Central memory CD8-positive, alpha-beta T cell (primary cell): ENCODE results near the gene MSH2.

ENCODE experiments used
- ATAC-seq: fragments of 150-1000 bp; cut with Tn5 transposase; replicated peaks from 2 replicates; pipeline ENCODE4 v1.10.0; 2022; ENCODE audit warnings: mild to moderate bottlenecking, moderate FRiP score, moderate number of reproducible peaks; ENCODE audit not compliant: poor library complexity, severe bottlenecking; ENCODE audit errors: extremely low read depth
- DNase-seq, 2 donors: peaks; one replicate each; pipeline ENCODE4 v3.0.0; 2021; ENCODE audit warnings: low spot score in 2 of 2
- H3K27ac Mint-ChIP-seq: one replicate; pipeline ENCODE4 v1.8.0; 2022; ENCODE audit warnings: low read depth, mild to moderate bottlenecking, moderate library complexity, mixed read lengths
- H3K27me3 Mint-ChIP-seq: one replicate; pipeline ENCODE4 v1.8.0; 2022; ENCODE audit warnings: mixed read lengths
- H3K36me3 Mint-ChIP-seq: one replicate; pipeline ENCODE4 v1.8.0; 2022; ENCODE audit warnings: mild to moderate bottlenecking, moderate library complexity, mixed read lengths; ENCODE audit not compliant: insufficient read depth
- H3K4me1 Mint-ChIP-seq: one replicate; pipeline ENCODE4 v1.8.0; 2022; ENCODE audit warnings: mixed read lengths
- H3K4me3 Mint-ChIP-seq: one replicate; pipeline ENCODE4 v1.8.0; 2022; ENCODE audit warnings: mild to moderate bottlenecking, moderate library complexity, mixed read lengths
- H3K9me3 Mint-ChIP-seq: one replicate; pipeline ENCODE4 v1.8.0; 2022; ENCODE audit warnings: mixed read lengths

MSH2 gene

GRCh38 chr2:47456851-47457250 lies 53.9 kb downstream of the MSH2 start:
- peaks cover 16% of the 10 kb centered on the region for H3K4me1 Mint-ChIP-seq
- ATAC-seq (no peak), DNase-seq (no peak)
- no peak overlapping the region for H3K27ac Mint-ChIP-seq
- H3K9me3 Mint-ChIP-seq: no peaks in the 10 kb centered on the region
- no peaks in the 10 kb centered on the region for H3K27me3 Mint-ChIP-seq
- peaks cover 12% of the 10 kb centered on the region for H3K36me3 Mint-ChIP-seq
- no peak overlapping the region for H3K4me3 Mint-ChIP-seq

DNA sequence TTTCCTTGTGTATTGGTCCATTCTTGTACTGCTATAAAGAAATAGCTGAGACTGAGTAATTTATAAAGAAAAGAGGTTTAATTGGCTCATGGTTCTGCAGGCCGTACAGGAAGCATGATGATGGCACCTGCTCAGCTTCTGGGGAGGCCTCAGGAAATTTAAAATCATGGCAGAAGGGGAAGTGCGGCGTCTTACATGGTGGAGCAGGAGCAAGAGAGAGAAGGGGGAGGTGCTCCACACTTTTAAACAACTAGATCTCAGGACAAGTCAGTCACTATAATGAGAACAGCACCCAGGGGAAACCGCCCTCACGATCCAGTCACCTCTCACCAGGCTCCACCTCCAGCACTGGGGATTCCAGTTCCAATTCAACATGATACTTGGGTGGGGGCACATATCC lies 54.3 kb downstream of the MSH2 start:
- Mint-ChIP-seq H3K9me3 (no peaks in the 10 kb centered on the region), H3K27me3 (no peaks in the 10 kb centered on the region), H3K4me1 (peaks cover 16% of the 10 kb centered on the region), H3K36me3 (peaks cover 12% of the 10 kb centered on the region), H3K4me3 (no peak overlapping the region), H3K27ac (no peak overlapping the region)
- DNase-seq (no peak), ATAC-seq (no peak)

DNA sequence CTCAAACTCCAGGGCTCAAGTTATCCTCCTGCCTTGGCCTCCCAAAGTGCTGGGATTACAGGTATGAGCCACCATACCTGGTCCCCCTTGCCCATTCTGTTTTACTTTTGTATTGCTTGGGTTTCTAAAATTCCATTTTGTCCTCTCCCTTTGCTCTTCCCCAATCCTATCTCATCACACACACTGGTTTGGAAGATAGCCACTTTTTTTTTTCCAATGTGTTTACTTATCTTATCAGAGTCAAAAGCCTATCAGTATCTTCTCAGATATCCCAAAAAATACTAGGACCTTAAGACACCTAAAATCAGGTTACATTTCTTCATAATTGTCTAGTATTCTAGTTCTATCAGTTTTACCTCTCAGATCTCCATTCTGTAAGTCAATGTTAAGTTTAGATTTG lies 56.1 kb downstream of the MSH2 start:
- DNase-seq: no peak
- H3K4me3 Mint-ChIP-seq: no peak overlapping the region
- no peaks in the 10 kb centered on the region for H3K9me3 Mint-ChIP-seq
- peaks cover 16% of the 10 kb centered on the region for H3K4me1 Mint-ChIP-seq
- no peak overlapping the region for H3K27ac Mint-ChIP-seq
- H3K27me3 Mint-ChIP-seq: no peaks in the 10 kb centered on the region
- H3K36me3 Mint-ChIP-seq: peaks cover 12% of the 10 kb centered on the region
- no peak for ATAC-seq

DNA sequence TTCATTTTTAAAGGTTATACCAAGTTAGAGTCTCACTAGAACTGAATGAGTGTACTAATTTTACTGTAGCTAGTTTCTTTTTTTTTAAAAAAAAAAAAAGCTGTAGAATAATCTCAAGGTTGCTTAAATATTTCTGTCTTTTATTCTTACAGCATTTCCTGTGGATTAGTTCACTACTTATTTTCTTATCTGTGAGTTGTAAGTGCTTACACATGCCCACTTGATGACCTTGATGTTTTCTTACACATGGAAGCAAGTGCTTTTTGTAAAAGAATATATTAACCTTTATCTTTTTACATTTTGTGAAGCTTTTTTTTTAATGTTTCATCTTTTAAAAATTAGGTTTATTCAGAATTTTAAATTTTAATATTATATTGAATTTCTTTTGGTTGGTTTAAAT lies 57.8 kb downstream of the MSH2 start:
- Mint-ChIP-seq H3K27ac (no peak overlapping the region), H3K4me3 (no peak overlapping the region), H3K9me3 (no peaks in the 10 kb centered on the region), H3K27me3 (no peaks in the 10 kb centered on the region), H3K4me1 (peaks cover 16% of the 10 kb centered on the region), H3K36me3 (peaks cover 13% of the 10 kb centered on the region)
- ATAC-seq: no peak
- no peak for DNase-seq

DNA sequence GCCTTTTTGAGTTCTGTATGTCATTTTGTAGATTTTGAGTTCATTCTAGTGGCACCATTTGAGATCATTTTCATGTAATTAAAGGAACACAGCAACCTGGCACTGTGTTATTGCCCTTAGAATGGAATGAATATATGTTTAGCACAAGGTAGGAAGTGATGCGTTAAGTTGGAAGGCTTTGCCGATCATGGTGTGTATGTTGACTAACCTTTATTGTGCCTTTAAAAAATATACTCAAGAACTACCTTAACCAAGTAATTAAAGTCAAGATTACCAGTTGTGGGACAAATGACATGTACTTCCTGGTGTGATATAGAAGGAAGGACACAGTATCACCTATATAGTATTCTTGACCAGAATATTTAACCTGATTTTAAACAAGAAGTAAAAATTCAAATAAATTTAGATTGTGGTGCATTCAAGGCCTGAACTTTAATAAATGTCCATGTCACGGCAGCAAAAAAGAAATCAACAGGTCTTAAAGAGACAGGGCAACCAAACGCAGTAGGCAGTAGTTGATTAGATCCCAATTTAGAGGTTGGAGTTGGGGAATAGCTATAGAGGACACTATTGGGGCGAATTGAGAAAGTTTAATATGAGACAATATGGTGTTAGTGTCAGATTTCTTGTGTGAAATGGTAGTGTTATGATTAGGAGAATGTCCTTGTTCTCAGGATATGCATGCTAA lies 68.6 kb downstream of the MSH2 start:
- no peaks in the 10 kb centered on the region for H3K9me3 Mint-ChIP-seq
- H3K4me1 Mint-ChIP-seq: no peaks in the 10 kb centered on the region
- H3K27ac Mint-ChIP-seq: no peak overlapping the region
- ATAC-seq (no peak), DNase-seq (no peak)
- H3K27me3 Mint-ChIP-seq: no peaks in the 10 kb centered on the region
- H3K4me3 Mint-ChIP-seq: no peak overlapping the region
- H3K36me3 Mint-ChIP-seq: peaks cover 28% of the 10 kb centered on the region

DNA sequence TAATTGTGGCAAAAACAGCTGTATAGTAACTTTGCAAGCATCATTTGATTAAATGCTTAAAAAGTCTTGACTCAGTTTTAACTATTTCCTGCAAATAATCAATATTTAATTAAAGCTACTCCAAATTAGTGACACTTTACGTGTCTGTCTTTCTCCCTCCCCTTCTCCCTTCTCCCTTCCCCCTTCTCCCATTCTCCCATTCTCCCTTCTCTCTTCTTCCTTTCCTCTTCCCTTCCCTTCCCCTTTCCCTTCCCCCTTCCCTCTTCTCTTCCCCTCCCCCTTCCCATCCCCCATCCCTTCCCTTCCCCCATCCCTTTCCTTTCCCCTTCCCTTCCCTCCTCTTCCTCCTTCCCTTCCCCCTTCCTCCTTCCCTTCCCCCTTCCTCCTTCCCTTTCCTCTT lies 76.9 kb downstream of the MSH2 start:
- H3K27ac Mint-ChIP-seq: no peak overlapping the region
- H3K27me3 Mint-ChIP-seq: no peaks in the 10 kb centered on the region

GRCh38 chr2:47483191-47483590 lies 80.2 kb downstream of the MSH2 start:
- H3K4me3 Mint-ChIP-seq: no peak overlapping the region
- DNase-seq (no peak), ATAC-seq (no peak)
- H3K36me3 Mint-ChIP-seq: peaks cover 26% of the 10 kb centered on the region
- H3K27ac Mint-ChIP-seq: no peak overlapping the region
- H3K27me3 Mint-ChIP-seq: no peaks in the 10 kb centered on the region
- H3K9me3 Mint-ChIP-seq: no peaks in the 10 kb centered on the region
- peaks cover 17% of the 10 kb centered on the region for H3K4me1 Mint-ChIP-seq

More for the DNA sequence above, 76.9 kb downstream of the MSH2 start:
- no peak overlapping the region for H3K4me3 Mint-ChIP-seq
- no peak for DNase-seq
- no peaks in the 10 kb centered on the region for H3K4me1 Mint-ChIP-seq
- peaks cover 35% of the 10 kb centered on the region for H3K36me3 Mint-ChIP-seq
- no peaks in the 10 kb centered on the region for H3K9me3 Mint-ChIP-seq
- ATAC-seq: no peak

- peaks cover 21% of the 10 kb centered on the region for H3K4me1 Mint-ChIP-seq
- no peak overlapping the region for H3K4me3 Mint-ChIP-seq
- peaks cover 23% of the 10 kb centered on the region for H3K36me3 Mint-ChIP-seq
Observed at GRCh38 chr2:47484396-47484795, 81.4 kb downstream of the MSH2 start.

DNA sequence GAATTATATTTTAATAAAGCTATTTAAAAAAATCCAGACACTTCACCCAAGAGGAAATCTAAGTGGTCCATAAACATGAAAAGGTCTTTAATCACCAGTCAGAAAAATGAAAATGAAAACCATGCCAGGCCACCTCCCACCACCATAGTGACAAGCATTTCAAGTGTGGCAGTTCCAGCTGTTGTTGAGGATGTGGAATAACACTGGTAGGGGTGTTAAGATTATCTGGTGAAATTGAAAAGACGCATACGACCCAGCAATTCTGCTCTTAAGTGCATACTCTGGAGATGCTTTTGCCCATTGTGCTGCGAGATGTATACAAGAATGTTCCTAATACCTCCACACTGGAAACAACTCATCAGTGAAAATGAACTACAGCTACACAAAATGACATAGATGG lies 82.2 kb downstream of the MSH2 start:
- Mint-ChIP-seq H3K27me3 (no peaks in the 10 kb centered on the region), H3K4me1 (peaks cover 21% of the 10 kb centered on the region), H3K4me3 (no peak overlapping the region), H3K36me3 (peaks cover 23% of the 10 kb centered on the region), H3K9me3 (no peaks in the 10 kb centered on the region), H3K27ac (no peak overlapping the region)
- ATAC-seq (no peak), DNase-seq (no peak)

More at GRCh38 chr2:47484396-47484795, 81.4 kb downstream of the MSH2 start:
- no peak for ATAC-seq
- Mint-ChIP-seq H3K27me3 (no peaks in the 10 kb centered on the region), H3K27ac (no peak overlapping the region), H3K9me3 (no peaks in the 10 kb centered on the region)
- DNase-seq: no peak

DNA sequence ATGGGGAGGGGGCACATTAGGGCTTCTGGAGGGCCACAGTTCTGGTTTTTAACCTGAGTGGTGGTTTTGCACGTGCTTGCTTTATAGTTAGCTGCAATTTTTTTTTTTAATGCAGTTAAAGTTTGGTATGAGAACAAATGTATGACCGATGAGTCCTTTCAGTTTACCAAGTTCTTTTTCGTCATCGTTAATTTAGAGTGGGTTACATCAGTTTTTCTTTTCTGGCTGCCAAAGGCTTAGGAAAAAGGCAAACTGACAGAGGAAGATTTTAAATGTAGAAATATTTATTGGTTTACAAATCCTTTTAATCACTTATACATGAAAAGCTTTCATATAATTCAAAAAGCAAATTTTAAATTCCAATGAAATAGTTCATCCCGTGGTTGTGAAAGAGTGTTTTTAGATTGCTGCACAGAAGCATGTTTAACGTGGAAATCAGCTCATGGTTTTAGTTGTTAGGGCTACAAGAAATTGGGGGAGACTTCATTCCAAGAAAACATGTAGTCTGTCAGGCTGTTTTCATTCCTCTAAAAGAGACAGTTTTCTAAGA lies 82.9 kb downstream of the MSH2 start:
- DNase-seq (no peak), ATAC-seq (no peak)
- Mint-ChIP-seq H3K27me3 (no peaks in the 10 kb centered on the region), H3K27ac (no peak overlapping the region), H3K4me3 (no peak overlapping the region), H3K36me3 (peaks cover 19% of the 10 kb centered on the region), H3K4me1 (peaks cover 21% of the 10 kb centered on the region), H3K9me3 (no peaks in the 10 kb centered on the region)

DNA sequence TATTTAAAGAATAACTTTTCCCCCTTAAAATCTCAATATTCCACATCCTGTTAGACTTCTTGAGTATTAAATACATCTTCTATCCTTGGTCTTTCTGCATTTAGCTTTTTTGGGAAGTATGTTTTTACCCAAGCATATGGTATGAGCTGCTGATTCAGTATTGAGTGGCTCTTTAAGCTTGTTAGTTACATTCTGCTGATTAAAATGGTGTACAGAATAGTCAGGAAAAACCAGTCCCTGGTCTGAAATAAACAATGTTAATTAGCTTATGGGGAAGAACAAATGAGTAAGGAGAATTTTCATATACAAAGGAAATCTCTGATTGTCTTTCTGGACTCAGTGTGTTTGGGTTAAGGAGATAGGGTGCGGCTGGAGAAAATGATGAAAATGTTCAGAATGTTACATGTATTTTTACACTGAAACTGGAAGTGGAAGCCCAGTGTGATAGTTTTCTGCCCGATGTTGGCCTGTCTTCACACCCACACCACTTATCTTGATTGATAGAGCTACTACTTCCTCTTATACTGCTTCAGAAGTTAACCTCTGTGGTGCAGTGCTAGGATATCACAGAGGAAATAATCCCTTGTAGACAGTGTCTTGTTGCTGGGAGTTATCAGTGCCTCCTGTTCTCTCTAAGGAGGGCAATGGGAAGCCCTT lies 84.0 kb downstream of the MSH2 start:
- Mint-ChIP-seq H3K9me3 (no peaks in the 10 kb centered on the region), H3K27me3 (no peaks in the 10 kb centered on the region), H3K4me1 (peaks cover 21% of the 10 kb centered on the region), H3K27ac (peak overlapping the region; percentile 2), H3K36me3 (peaks cover 12% of the 10 kb centered on the region), H3K4me3 (no peak overlapping the region)
- no peak for DNase-seq
- peak; percentile 85 for ATAC-seq

DNA sequence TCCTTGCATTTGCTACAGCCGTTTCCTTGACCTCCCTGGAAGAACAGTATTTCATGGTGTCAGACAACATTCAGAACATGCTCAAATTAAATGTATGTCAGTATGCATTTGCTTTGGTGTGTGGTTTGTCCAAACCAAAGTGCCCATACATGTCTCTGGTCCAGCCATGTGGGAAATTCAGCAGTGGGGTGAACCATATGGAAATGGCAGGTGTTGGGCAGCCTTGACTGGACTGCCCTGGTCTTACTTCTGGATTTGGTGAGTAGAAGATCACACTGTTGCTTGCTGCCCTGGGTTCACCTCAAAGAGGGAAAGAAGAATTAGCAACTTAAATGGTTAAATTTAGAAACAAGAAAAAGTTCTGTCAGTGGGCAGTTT lies 84.5 kb downstream of the MSH2 start:
- Mint-ChIP-seq H3K27ac (peak overlapping the region; percentile 2), H3K4me3 (no peak overlapping the region)

More for the DNA sequence above, 84.5 kb downstream of the MSH2 start:
- Mint-ChIP-seq H3K9me3 (no peaks in the 10 kb centered on the region), H3K27me3 (no peaks in the 10 kb centered on the region), H3K36me3 (peaks cover 8% of the 10 kb centered on the region), H3K4me1 (peaks cover 21% of the 10 kb centered on the region)
- DNase-seq: no peak
- ATAC-seq: no peak
